RCC 7860 (cell line): ENCODE results near the gene DLEC1.

Source experiments
- DNase-seq: peaks from one replicate; pipeline ENCODE4 v3.0.0-alpha.2; 2015; ENCODE audit warnings: low spot score
- FAIRE-seq: peaks from 2 replicates; lab custom pipeline; 2012; peaks lifted over from hg19 to GRCh38; lab: Jason Lieb, UNC

The DLEC1 gene

GRCh38 chr3:38000965-38001455, 38.0 kb upstream of the DLEC1 start:
- no peak for FAIRE-seq
- DNase-seq: no peak

DNA sequence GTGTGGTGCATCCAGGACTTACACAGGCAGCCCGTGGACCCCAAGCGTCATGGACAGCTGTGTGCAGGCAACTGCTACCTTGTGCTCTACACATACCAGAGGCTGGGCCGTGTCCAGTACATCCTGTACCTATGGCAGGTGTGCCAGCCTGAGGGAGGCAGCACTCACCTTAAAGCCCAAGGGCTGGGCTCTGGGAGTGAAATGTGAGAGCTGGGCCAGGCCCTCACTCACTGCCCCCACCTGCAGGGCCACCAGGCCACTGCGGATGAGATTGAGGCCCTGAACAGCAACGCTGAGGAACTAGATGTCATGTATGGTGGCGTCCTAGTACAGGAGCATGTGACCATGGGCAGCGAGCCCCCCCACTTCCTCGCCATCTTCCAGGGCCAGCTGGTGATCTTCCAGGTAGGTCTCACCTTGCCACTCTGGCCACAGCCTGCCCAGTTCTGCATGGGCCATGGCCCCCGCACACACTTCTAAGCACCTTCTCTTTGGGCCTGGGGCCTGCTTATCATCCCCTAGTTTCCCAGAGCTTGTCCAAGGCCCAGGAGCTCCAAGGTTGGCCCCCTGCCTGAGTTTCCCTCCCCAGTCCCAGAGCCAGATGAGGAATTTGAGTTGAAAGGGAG, 37.4 kb upstream of the DLEC1 start:
- DNase-seq: no peak
- no peak for FAIRE-seq

GRCh38 chr3:38002291-38002876, 36.6 kb upstream of the DLEC1 start:
- DNase-seq: no peak
- no peak for FAIRE-seq

GRCh38 chr3:38002940-38003339, 36.1 kb upstream of the DLEC1 start:
- no peak for DNase-seq
- no peak for FAIRE-seq

- DNase-seq (no peak), FAIRE-seq (no peak)
Measured at GRCh38 chr3:38003371-38003816, 35.6 kb upstream of the DLEC1 start.

DNA sequence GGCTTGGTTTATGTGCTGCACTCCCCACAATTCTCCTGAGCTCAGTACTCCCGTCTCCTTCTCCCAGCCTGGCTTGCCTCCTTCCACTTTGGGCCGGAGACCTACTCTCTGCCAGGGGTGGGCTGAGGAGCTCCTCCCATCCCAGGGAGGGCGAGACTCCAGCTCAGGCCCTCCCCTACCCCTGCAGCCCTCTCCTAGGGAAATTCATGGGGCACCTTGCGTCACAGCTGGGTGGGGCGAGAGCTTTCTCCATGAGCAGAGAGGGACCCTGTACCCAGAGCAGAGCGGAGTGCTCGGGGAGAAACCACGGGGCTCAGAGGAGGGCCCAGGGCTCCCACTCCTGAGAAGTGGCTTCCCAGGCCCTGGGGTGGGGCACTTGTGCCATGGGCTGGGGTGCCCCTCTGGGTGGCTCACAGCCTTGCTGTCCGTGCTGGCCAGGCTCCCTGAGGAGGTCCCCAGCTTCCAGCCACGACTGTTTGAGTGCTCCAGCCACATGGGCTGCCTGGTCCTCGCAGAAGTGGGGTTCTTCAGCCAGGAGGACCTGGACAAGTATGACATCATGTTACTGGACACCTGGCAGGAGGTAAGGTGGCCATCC, 35.1 kb upstream of the DLEC1 start:
- FAIRE-seq (no peak), DNase-seq (no peak)

- DNase-seq (peak; percentile 32), FAIRE-seq (no peak)
Measured at GRCh38 chr3:38004415-38005075, 34.5 kb upstream of the DLEC1 start.

GRCh38 chr3:38005076-38006020, 33.7 kb upstream of the DLEC1 start:
- DNase-seq (no peak), FAIRE-seq (no peak)

- FAIRE-seq (no peak), DNase-seq (no peak)
Measured at GRCh38 chr3:38006031-38006430, 33.0 kb upstream of the DLEC1 start.

DNA sequence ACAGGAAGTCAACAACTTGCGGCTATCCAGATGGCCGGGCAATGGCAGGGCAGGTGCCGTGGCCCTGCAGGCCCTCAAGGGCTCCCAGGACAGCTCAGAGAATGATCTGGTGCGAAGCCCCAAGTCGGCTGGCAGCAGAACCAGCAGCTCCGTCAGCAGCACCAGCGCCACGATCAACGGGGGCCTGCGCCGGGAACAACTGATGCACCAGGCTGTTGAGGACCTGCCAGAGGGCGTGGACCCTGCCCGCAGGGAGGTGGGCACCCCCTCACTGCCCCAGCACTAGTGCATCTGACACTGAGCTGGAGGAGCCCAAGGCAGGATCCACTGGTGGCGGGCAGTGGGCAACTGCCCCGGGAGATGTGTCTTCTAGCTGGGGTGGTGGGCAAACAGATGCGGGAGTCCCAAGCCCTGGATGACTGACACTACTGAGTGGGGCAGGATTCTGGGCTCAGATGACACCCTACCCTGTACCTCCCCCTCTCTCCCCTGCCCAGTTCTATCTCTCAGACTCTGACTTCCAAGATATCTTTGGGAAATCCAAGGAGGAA, 32.5 kb upstream of the DLEC1 start:
- DNase-seq: no peak
- no peak for FAIRE-seq

DNA sequence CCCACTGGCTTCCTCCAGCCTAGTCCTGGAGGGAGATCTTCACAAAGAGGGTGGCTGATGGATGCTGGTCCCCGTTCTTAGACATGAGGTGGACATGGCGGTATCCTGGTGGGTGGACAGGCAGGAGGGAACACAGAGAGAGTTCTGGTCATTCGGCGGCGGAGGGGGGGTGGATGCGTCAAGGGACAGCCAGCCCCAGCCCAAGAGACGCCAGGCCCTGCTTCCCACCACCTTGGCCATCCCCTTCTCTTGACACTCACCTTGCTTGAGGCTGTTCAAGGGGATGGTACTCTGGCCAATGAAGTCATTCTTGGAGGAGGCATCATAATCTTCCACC, 31.3 kb upstream of the DLEC1 start:
- DNase-seq (no peak), FAIRE-seq (no peak)

DNA sequence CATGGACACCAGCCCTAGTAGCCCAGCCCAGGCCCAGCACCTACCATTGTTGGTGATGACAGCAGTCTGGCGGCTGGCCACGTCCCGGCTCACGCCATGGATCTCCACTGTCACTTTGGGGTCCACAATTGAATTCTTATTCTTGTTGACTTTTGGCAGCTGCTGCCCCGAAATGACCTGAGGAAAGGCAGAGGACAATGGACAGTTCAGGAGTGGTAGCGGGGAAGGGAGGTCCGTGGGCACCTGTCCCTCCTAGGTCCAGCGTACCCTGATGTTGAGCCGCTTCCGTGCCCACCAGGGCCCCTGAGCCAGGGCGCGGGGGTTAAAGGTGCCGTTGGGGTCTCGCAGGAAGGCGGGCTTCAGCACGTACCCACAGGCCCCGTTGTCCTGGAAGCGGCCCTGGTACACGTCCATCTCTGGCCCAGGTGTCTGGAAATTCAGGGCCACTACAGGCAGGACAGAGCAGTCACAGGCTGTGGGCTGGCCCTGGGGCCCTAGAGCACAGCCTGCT, 30.8 kb upstream of the DLEC1 start:
- DNase-seq (no peak), FAIRE-seq (no peak)

DNA sequence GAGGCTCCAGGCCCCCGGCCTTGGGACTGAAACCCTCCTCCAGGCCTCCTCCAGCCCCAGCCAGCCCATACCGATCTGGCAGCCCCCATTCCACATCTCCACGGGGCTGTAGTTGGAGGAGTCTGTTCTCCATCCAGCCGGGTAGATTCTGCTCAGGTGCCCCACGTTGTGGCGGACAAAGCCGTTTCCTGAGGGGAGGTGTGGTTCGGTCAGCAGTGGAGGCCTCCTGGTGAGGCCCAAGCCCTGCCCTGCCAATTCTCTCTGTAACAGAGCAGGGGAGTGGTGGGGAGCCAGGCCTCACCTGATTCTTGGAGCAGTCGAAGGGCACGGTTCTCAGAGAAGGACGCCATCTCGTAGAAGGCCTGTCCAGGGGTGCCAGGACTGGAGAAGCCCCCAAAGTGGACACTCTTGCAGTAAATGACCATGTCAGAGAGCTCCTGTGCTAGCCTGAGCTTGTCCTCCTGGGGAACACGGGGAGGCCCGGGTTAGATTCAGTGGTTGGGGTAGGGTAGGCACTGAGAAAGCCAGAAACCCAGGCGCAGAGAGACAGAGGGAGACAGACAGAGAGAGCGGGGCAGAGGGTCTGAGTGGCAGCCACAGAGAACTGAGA, 29.9 kb upstream of the DLEC1 start:
- FAIRE-seq: no peak
- DNase-seq: no peak

DNA sequence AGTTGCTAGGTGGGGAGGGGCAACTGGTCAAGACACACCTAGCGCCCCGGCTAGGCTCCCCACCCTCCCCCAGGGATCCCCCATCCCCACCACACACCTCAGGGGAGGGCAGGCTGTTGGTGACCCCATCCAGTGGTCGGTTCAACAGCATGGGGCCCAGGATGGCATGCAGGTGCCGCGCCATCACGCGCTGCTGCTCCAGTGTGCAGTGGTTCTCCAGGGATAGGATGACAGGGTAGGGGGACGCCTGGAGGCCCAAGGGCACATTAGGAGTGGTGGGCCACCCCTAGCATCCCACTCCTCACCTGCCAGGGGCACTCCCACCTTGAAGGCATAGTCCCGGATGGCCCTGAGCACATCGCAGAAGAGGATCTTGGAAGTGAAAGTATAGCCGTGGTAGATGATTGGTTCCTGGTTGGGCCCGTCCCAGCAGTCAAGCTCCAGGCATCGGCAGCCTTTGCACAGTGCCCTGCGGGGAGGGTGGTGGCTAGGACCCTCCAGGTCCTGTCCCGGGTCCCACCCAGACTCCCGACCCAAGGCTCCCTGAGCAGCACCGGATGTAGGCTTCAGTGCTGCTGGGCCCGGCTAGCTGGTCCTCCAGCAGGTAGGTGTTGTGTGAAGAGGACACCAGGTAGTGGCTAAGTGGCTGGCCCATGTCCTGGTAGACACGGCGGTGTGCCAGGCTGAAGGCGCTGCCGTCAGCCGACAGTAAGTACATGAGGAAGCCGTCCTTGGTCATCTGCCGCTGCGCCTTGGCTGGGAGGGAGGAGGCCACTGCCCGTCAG, 29.0 kb upstream of the DLEC1 start:
- FAIRE-seq: no peak
- DNase-seq: no peak

DNA sequence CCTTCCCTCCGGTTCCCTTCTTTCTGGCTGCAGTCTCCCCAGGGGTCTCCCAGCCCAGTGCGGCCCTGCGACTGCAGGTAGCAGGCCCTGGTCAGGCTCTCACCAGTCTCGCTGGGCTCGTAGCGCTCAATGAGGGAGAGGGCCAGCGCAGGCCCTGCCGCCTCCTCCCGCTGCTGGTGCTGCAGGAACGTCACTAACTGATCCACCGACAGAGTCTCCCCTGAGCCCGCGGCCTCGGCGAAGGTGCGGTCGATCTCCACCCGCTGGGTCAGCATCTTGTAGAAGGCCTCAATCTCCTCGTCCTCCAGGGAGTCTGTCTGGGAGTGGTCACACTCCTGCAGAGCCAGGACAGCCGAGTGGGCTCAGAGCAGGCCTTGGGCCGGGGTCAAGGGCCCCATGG, 27.9 kb upstream of the DLEC1 start:
- DNase-seq: no peak
- no peak for FAIRE-seq

DNA sequence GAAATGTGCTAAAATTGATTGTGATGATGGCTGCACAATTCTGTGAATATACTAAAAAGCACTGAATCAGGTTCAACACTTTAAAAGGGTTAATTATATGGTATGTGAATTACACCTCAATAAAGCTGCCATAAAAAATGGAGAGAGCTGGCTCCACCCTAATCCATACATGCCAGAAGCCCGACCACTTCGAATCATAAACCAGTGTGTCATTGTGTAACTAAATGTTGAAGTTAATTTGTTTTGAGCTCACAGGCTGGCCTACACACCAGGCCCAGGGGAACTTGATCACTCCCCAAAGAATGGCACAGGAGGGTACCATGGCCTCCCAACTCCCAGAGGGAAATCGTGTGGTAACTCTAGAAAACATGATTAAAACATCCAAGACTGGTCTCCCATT, 23.5 kb upstream of the DLEC1 start:
- no peak for FAIRE-seq
- DNase-seq: no peak

- DNase-seq (no peak), FAIRE-seq (no peak)
Measured at GRCh38 chr3:38015984-38016383, 23.0 kb upstream of the DLEC1 start.

DNA sequence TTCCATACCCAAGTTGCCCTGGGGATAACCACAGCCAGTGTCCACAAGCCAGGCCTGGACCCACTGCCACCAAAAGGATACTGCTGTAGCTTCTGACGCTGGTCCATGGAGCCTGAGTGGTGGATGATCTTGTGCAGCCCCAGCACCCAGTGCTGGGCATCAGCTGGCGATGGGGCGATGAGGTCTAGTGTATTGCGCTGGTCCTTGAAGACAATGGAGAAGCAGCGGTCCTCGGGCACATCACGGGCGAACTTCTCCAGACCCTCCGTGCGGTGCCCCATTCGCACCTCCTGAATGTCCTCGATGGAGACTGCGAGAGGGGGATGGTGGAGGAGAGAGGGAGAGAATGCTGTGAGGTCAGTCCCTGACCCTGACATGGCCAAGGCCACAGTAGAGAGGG, 22.6 kb upstream of the DLEC1 start:
- FAIRE-seq (no peak), DNase-seq (no peak)

- DNase-seq (no peak), FAIRE-seq (no peak)
Measured at GRCh38 chr3:38016847-38017444, 22.1 kb upstream of the DLEC1 start.
